ENCODE results near the gene TGFB1. TPM values are rescaled to one million over a fixed set of nuclear protein-coding genes. Genes with fewer than 3 reads are reported as not detected.

The TGFB1 gene
- total RNA-seq, 1 donor from 2014 or later, result 25.7 TPM

DNA sequence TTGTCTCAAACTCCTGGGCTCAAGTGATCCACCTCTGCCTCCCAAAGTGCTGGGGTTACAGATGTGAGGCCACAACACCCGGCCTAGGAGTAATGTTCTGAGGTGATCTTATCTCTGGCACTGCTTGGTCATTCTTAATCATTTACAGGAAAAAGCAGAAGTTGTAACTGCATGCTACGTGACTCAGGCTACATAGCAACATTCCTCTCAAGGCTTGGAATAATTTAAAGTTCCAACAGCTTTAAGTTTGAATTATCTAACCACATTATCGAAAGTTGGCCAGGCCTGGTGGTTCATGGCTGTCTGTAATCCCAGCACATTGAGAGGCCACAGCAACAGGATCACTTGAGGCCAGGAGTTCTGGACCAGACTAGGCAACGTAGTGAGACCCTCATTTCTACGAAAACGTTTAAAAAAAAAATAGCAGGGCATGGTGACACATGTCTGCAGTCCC lies 14.2 kb upstream of the TGFB1 start:
- TF ChIP-seq, protein P1, sequence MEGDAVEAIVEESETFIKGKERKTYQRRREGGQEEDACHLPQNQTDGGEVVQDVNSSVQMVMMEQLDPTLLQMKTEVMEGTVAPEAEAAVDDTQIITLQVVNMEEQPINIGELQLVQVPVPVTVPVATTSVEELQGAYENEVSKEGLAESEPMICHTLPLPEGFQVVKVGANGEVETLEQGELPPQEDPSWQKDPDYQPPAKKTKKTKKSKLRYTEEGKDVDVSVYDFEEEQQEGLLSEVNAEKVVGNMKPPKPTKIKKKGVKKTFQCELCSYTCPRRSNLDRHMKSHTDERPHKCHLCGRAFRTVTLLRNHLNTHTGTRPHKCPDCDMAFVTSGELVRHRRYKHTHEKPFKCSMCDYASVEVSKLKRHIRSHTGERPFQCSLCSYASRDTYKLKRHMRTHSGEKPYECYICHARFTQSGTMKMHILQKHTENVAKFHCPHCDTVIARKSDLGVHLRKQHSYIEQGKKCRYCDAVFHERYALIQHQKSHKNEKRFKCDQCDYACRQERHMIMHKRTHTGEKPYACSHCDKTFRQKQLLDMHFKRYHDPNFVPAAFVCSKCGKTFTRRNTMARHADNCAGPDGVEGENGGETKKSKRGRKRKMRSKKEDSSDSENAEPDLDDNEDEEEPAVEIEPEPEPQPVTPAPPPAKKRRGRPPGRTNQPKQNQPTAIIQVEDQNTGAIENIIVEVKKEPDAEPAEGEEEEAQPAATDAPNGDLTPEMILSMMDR (IDR thresholded peaks at IDR 0.05; ENCODE audit: insufficient read depth, low read length, poor library complexity, severe bottlenecking), result no peak
- no peaks in the 10 kb centered on the region for H3K27me3 ChIP-seq (ENCODE audit: control insufficient read depth, insufficient read depth, low read length)
- DNase-seq (ENCODE audit: low read depth), result peak; percentile 86
- H3K36me3 ChIP-seq (ENCODE audit: control insufficient read depth, insufficient read depth, low read length), result no peaks in the 10 kb centered on the region
- no peak overlapping the region for H3K4me3 ChIP-seq (ENCODE audit: low read depth, low read length)

DNA sequence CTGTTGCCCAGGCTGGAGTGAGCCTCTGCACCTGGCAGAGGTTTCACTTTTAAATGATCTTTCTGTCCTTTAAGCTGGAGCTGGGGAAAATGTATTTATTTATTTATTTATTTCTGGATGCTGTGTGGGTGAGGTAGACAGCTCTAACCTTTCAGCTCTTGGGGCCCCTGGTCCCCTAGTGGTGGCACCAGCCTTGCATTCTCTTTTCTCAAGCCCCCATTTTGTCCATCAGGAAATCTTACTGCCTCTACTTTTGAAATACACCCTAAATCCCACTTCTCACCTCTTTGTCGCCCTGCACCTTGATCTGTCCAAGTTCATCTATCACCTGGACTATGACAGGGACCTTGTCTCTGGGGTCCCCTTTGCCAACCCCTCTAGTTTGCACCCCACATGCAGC lies 12.4 kb upstream of the TGFB1 start:
- no peaks in the 10 kb centered on the region for H3K36me3 ChIP-seq (ENCODE audit: control insufficient read depth, insufficient read depth, low read length)
- no peak overlapping the region for H3K4me3 ChIP-seq (ENCODE audit: low read depth, low read length)
- no peak for DNase-seq (ENCODE audit: low read depth)
- no peaks in the 10 kb centered on the region for H3K27me3 ChIP-seq (ENCODE audit: control insufficient read depth, insufficient read depth, low read length)
- TF ChIP-seq, protein P1 (IDR thresholded peaks at IDR 0.05; ENCODE audit: insufficient read depth, low read length, poor library complexity, severe bottlenecking), result peak; percentile 9

DNA sequence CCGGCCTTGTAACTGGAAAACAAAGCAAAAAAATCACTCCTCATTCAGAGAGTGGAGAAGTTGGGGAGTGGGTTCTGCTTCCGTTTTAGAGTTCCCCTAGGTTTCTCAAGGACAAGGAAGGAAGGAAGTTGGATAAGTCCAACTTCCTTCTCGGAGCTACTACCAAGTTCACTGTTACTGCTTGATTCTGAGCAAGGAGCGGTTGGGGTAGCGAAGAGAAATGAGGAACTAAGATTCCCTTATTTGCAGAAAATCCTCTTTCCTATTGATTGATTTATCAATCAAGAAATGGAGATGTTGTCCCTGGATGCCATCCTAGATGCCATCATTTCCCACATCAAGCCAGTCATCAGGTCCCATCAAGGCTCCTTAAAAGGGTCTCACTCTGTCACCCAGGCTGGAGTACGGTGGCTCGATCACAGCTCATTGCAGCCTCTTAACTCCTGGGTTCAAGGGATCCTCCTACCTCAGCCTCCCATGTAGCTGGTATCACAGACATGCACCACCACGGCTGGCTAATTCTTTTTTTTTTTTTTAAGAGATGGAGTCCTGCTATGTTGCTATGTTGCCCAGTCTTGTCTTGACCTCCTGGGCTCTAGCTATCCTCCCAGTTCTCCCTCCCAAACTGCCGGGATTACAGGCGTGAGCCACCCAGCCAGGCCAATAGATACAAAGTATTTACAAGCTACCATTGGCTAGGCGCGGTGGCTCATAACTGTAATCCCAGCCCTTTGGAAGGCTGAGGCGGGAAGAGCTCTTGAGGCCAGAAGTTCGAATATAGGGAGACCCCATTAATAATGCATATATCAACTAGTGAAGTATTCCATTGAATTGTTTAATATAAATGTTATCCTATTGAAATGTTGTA lies 11.0 kb upstream of the TGFB1 start:
- Histone ChIP-seq H3K27me3 (ENCODE audit: control insufficient read depth, insufficient read depth, low read length) (no peaks in the 10 kb centered on the region), H3K36me3 (ENCODE audit: control insufficient read depth, insufficient read depth, low read length) (no peaks in the 10 kb centered on the region), H3K4me3 (ENCODE audit: low read depth, low read length) (peak overlapping the region; percentile 68)
- TF ChIP-seq, protein P1 (IDR thresholded peaks at IDR 0.05; ENCODE audit: insufficient read depth, low read length, poor library complexity, severe bottlenecking), result no peak
- no peak for DNase-seq (ENCODE audit: low read depth)

DNA sequence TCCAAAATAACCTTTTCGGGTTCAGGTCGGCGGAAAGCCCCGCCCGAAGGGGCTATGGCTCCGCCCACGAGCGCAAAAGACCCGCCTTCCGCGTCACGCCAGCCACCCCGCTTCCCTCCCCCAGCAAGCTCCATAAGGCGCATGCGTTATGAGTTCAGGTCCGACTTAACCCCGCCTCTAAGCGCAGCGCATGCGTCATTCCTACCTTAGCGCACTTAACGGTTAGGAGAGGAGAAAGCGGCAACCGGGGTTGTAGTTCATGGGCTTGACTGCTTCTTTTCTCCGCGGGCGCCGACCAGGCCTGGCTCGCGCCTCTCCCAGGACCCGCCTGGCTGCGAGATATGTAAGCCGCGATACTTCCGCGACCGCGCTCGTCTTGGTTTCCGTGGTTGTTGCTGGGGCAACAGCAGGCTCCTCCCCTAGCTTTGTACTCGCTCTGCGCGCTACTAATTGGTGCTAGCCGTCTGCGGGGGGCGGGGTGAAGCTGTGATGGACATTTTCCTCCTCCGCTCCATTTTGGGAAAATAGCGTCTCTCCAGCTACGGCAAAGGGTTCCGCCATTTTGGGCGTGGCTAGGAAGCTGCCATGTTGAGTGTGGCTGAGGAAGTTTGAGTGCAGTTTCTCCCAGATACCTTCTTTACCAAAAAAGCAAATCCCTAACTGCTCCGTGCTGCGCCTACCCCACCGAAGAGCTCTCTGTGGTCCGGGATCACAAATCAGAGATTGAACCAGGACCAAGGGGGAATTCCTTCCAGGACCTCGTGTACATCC lies 10.2 kb upstream of the TGFB1 start, which contains the start of gene B9D2:
B9D2 (minus strand) TSS at position 397 of the 771 bp plus-strand sequence. CDS start 630 bp downstream, outside the sequence.
- peak; percentile 84 for DNase-seq (ENCODE audit: low read depth)
- TF ChIP-seq, protein P1 (IDR thresholded peaks at IDR 0.05; ENCODE audit: insufficient read depth, low read length, poor library complexity, severe bottlenecking), result no peak
- no peaks in the 10 kb centered on the region for H3K27me3 ChIP-seq (ENCODE audit: control insufficient read depth, insufficient read depth, low read length)
- H3K4me3 ChIP-seq (ENCODE audit: low read depth, low read length), result peak within 1 kb of the TSS; percentile 68
- no peaks in the 10 kb centered on the region for H3K36me3 ChIP-seq (ENCODE audit: control insufficient read depth, insufficient read depth, low read length)

DNA sequence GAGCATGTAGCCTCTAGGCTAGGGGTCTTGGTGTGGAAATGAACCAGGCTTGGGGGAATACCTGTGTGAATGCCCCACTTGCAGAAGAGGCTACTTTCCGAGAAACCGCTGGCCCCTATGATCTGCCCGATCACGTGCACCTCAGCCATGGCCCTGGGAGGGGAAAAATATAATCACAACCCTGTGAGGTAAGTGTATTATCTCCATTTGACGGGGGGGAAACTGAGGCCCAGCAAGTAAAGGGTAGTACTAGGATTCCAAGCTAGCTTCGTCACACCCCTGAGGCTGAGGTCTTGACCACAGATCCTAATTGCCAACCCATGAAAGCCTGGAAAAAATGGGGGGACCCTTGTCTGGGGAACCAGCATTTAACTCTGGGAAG lies 9.6 kb upstream of the TGFB1 start:
- Histone ChIP-seq H3K27me3 (ENCODE audit: control insufficient read depth, insufficient read depth, low read length) (no peaks in the 10 kb centered on the region), H3K36me3 (ENCODE audit: control insufficient read depth, insufficient read depth, low read length) (no peaks in the 10 kb centered on the region), H3K4me3 (ENCODE audit: low read depth, low read length) (peak overlapping the region; percentile 68)
- TF ChIP-seq, protein P1 (IDR thresholded peaks at IDR 0.05; ENCODE audit: insufficient read depth, low read length, poor library complexity, severe bottlenecking), result no peak
- DNase-seq (ENCODE audit: low read depth), result no peak

Measured in kidney epithelial cell (primary cell).